ENCODE data around the gene TMEM238. TPM values are rescaled to one million over a fixed set of nuclear protein-coding genes. Genes with fewer than 3 reads are reported as not detected.

Gene TMEM238
- total and polyA plus RNA-seq, 9 of the 15 experiments (the other 6 are each of a cell fraction or from before 2014, with no cell fraction given), result 0.18 to 5.1 (median 1.3) TPM; not detected in 4

- TF ChIP-seq ZNF639 (CRISPR knock-in tag; conservative IDR thresholded peaks at IDR 0.05 in 1 of 2, IDR thresholded peaks at IDR 0.05 in 1 of 2) (no peak), TFAP4 (CRISPR knock-in tag; IDR thresholded peaks at IDR 0.05; ENCODE audit: borderline replicate concordance) (no peak; the same call in 1 of the 2 replicates), HEY1 (CRISPR knock-in tag; IDR thresholded peaks at IDR 0.05; ENCODE audit: borderline replicate concordance) (no peak), NFIC (IDR thresholded peaks at IDR 0.05) (peak; percentile 40; the same call in 1 of the 2 replicates)
- TF ChIP-seq, protein P1, sequence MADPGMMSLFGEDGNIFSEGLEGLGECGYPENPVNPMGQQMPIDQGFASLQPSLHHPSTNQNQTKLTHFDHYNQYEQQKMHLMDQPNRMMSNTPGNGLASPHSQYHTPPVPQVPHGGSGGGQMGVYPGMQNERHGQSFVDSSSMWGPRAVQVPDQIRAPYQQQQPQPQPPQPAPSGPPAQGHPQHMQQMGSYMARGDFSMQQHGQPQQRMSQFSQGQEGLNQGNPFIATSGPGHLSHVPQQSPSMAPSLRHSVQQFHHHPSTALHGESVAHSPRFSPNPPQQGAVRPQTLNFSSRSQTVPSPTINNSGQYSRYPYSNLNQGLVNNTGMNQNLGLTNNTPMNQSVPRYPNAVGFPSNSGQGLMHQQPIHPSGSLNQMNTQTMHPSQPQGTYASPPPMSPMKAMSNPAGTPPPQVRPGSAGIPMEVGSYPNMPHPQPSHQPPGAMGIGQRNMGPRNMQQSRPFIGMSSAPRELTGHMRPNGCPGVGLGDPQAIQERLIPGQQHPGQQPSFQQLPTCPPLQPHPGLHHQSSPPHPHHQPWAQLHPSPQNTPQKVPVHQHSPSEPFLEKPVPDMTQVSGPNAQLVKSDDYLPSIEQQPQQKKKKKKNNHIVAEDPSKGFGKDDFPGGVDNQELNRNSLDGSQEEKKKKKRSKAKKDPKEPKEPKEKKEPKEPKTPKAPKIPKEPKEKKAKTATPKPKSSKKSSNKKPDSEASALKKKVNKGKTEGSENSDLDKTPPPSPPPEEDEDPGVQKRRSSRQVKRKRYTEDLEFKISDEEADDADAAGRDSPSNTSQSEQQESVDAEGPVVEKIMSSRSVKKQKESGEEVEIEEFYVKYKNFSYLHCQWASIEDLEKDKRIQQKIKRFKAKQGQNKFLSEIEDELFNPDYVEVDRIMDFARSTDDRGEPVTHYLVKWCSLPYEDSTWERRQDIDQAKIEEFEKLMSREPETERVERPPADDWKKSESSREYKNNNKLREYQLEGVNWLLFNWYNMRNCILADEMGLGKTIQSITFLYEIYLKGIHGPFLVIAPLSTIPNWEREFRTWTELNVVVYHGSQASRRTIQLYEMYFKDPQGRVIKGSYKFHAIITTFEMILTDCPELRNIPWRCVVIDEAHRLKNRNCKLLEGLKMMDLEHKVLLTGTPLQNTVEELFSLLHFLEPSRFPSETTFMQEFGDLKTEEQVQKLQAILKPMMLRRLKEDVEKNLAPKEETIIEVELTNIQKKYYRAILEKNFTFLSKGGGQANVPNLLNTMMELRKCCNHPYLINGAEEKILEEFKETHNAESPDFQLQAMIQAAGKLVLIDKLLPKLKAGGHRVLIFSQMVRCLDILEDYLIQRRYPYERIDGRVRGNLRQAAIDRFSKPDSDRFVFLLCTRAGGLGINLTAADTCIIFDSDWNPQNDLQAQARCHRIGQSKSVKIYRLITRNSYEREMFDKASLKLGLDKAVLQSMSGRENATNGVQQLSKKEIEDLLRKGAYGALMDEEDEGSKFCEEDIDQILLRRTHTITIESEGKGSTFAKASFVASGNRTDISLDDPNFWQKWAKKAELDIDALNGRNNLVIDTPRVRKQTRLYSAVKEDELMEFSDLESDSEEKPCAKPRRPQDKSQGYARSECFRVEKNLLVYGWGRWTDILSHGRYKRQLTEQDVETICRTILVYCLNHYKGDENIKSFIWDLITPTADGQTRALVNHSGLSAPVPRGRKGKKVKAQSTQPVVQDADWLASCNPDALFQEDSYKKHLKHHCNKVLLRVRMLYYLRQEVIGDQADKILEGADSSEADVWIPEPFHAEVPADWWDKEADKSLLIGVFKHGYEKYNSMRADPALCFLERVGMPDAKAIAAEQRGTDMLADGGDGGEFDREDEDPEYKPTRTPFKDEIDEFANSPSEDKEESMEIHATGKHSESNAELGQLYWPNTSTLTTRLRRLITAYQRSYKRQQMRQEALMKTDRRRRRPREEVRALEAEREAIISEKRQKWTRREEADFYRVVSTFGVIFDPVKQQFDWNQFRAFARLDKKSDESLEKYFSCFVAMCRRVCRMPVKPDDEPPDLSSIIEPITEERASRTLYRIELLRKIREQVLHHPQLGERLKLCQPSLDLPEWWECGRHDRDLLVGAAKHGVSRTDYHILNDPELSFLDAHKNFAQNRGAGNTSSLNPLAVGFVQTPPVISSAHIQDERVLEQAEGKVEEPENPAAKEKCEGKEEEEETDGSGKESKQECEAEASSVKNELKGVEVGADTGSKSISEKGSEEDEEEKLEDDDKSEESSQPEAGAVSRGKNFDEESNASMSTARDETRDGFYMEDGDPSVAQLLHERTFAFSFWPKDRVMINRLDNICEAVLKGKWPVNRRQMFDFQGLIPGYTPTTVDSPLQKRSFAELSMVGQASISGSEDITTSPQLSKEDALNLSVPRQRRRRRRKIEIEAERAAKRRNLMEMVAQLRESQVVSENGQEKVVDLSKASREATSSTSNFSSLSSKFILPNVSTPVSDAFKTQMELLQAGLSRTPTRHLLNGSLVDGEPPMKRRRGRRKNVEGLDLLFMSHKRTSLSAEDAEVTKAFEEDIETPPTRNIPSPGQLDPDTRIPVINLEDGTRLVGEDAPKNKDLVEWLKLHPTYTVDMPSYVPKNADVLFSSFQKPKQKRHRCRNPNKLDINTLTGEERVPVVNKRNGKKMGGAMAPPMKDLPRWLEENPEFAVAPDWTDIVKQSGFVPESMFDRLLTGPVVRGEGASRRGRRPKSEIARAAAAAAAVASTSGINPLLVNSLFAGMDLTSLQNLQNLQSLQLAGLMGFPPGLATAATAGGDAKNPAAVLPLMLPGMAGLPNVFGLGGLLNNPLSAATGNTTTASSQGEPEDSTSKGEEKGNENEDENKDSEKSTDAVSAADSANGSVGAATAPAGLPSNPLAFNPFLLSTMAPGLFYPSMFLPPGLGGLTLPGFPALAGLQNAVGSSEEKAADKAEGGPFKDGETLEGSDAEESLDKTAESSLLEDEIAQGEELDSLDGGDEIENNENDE (IDR thresholded peaks at IDR 0.05; ENCODE audit: low read depth, low read length), result no peak
Observed at GRCh38 chr19:55368701-55369563, 15.2 kb downstream of the TMEM238 start (continued).

Measured in K562 (cell line).